Stimulated activated memory B cell treated with anti-CD40 and anti-IgM and Interleukin-4, amounts not matched to agents 10 μg/mL and 1 μg/mL and 100 μg/mL, for 72 hours (primary cell): ENCODE results near the gene ZNF565.
"Not testable (repeated sequence)": the region's sequence is repeated elsewhere in the genome, so short reads cannot be mapped to it uniquely, and the experiment has no call there.

Experiments used
- ATAC-seq: fragments of 150-1000 bp; cut with Tn5 transposase; 2 replicates; pipeline ENCODE4 v1.10.0; 2021
- H3K27ac Mint-ChIP-seq: one replicate; pipeline ENCODE4 v1.8.0; 2022; ENCODE audit warnings: mild to moderate bottlenecking, mixed read lengths
- H3K27me3 Mint-ChIP-seq: one replicate; pipeline ENCODE4 v1.8.0; 2022; ENCODE audit warnings: mixed read lengths
- H3K36me3 Mint-ChIP-seq: one replicate; pipeline ENCODE4 v1.8.0; 2022; ENCODE audit warnings: mixed read lengths
- H3K4me1 Mint-ChIP-seq: one replicate; pipeline ENCODE4 v1.8.0; 2022; ENCODE audit warnings: mixed read lengths
- H3K4me3 Mint-ChIP-seq: one replicate; pipeline ENCODE4 v1.8.0; 2022; ENCODE audit warnings: mild to moderate bottlenecking, moderate library complexity, mixed read lengths
- H3K9me3 Mint-ChIP-seq: one replicate; pipeline ENCODE4 v1.8.0; 2022; ENCODE audit warnings: mixed read lengths

The ZNF565 gene

GRCh38 chr19:36142496-36142895, 72.0 kb downstream of the ZNF565 start:
- Mint-ChIP-seq H3K4me1 (peaks cover 20% of the 10 kb centered on the region), H3K36me3 (peaks cover 45% of the 10 kb centered on the region), H3K4me3 (peak overlapping the region; percentile 27), H3K9me3 (peaks cover 4% of the 10 kb centered on the region), H3K27me3 (no peaks in the 10 kb centered on the region), H3K27ac (no peak overlapping the region)
- no peak for ATAC-seq

GRCh38 chr19:36142046-36142445, 72.4 kb downstream of the ZNF565 start:
- H3K27ac Mint-ChIP-seq: no peak overlapping the region
- peaks cover 4% of the 10 kb centered on the region for H3K9me3 Mint-ChIP-seq
- peaks cover 41% of the 10 kb centered on the region for H3K36me3 Mint-ChIP-seq
- peak overlapping the region; percentile 83 for H3K4me3 Mint-ChIP-seq
- no peaks in the 10 kb centered on the region for H3K27me3 Mint-ChIP-seq
- H3K4me1 Mint-ChIP-seq: peaks cover 21% of the 10 kb centered on the region
- no peak for ATAC-seq

- peak; percentile 83 for ATAC-seq
- Mint-ChIP-seq H3K27ac (peak overlapping the region; percentile 98), H3K27me3 (no peaks in the 10 kb centered on the region), H3K9me3 (peaks cover 4% of the 10 kb centered on the region), H3K36me3 (peaks cover 33% of the 10 kb centered on the region), H3K4me3 (peak overlapping the region; percentile 99), H3K4me1 (peaks cover 28% of the 10 kb centered on the region)
These were observed 73.2 kb downstream of the ZNF565 start for GRCh38 chr19:36141039-36141927.

- peak overlapping the region; percentile 99 for H3K4me3 Mint-ChIP-seq
- peaks cover 26% of the 10 kb centered on the region for H3K36me3 Mint-ChIP-seq
- peaks cover 28% of the 10 kb centered on the region for H3K4me1 Mint-ChIP-seq
- ATAC-seq: peak; percentile 44
- H3K27me3 Mint-ChIP-seq: no peaks in the 10 kb centered on the region
- peaks cover 4% of the 10 kb centered on the region for H3K9me3 Mint-ChIP-seq
- peak overlapping the region; percentile 98 for H3K27ac Mint-ChIP-seq
These were observed 74.0 kb downstream of the ZNF565 start for GRCh38 chr19:36140304-36141038.

GRCh38 chr19:36139473-36140303, 74.8 kb downstream of the ZNF565 start, which contains the start of gene CAPNS1:
Gene CAPNS1, plus strand, starts transcription at chr19:36140066. Its CDS starts 946 bp downstream, at chr19:36141012.
- Mint-ChIP-seq H3K27me3 (no peaks in the 10 kb centered on the region), H3K27ac (peak within 1 kb of the TSS; percentile 98), H3K36me3 (peaks cover 23% of the 10 kb centered on the region), H3K4me1 (peaks cover 28% of the 10 kb centered on the region), H3K9me3 (peaks cover 4% of the 10 kb centered on the region), H3K4me3 (peak within 1 kb of the TSS; percentile 99)
- ATAC-seq: peak; percentile 93

GRCh38 chr19:36139120-36139472, 75.4 kb downstream of the ZNF565 start:
- ATAC-seq: no peak
- H3K27me3 Mint-ChIP-seq: no peaks in the 10 kb centered on the region
- peaks cover 28% of the 10 kb centered on the region for H3K4me1 Mint-ChIP-seq
- peak overlapping the region; percentile 99 for H3K4me3 Mint-ChIP-seq
- H3K36me3 Mint-ChIP-seq: peaks cover 23% of the 10 kb centered on the region
- H3K27ac Mint-ChIP-seq: peak overlapping the region; percentile 98
- peaks cover 4% of the 10 kb centered on the region for H3K9me3 Mint-ChIP-seq

- ATAC-seq: no peak
- Mint-ChIP-seq H3K9me3 (peaks cover 4% of the 10 kb centered on the region), H3K27ac (peak overlapping the region; percentile 60), H3K4me3 (peak overlapping the region; percentile 62), H3K4me1 (peaks cover 26% of the 10 kb centered on the region), H3K27me3 (no peaks in the 10 kb centered on the region), H3K36me3 (peaks cover 13% of the 10 kb centered on the region)
These were observed 77.3 kb downstream of the ZNF565 start for GRCh38 chr19:36136964-36137686.

GRCh38 chr19:36134867-36135266, 79.6 kb downstream of the ZNF565 start:
- H3K4me3 Mint-ChIP-seq, H3K27ac Mint-ChIP-seq: not testable (repeated sequence)
- peaks cover 21% of the 10 kb centered on the region for H3K4me1 Mint-ChIP-seq

More at GRCh38 chr19:36134867-36135266, 79.6 kb downstream of the ZNF565 start:
- not testable (repeated sequence) for H3K9me3 Mint-ChIP-seq, H3K27me3 Mint-ChIP-seq, H3K36me3 Mint-ChIP-seq, ATAC-seq
